Pancreas (tissue), 10 donors: ENCODE measurements around the gene PTPMT1. TPM values are rescaled to one million over a fixed set of nuclear protein-coding genes. Genes with fewer than 3 reads are reported as not detected.

ENCODE experiments used
- ATAC-seq, 4 donors: fragments of 200-7000 bp; cut with Tn5 transposase; one replicate each; pipeline versions ENCODE4 v1.8.0 to v1.9.1; 2020; ENCODE audit warnings: mild to moderate bottlenecking in 4 of 4, moderate library complexity in 4 of 4
- DNase-seq, 6 donors: peaks; one replicate each; pipeline ENCODE4 v3.0.0-alpha.2; 2020
- FAIRE-seq: peaks from 2 replicates; lab custom pipeline; 2012; peaks lifted over from hg19 to GRCh38; lab: Jason Lieb, UNC
- H3K27ac ChIP-seq, 4 donors: fragments of 200-600 bp; sonication (generic); 1 replicate in 3 of 4; 2 replicates in 1 of 4; pipeline versions ENCODE4 v1.5.0 to v1.8.0; 2020
- H3K27me3 ChIP-seq, 4 donors: fragments of 200-600 bp; one replicate each; pipeline ENCODE4 v1.8.0; 2021
- H3K36me3 ChIP-seq, 3 donors: fragments of 200-600 bp; sonication (generic) in 1 of 3; one replicate each; pipeline versions ENCODE4 v1.5.0 to v1.8.0; 2020 to 2021
- H3K4me1 ChIP-seq, 3 donors: fragments of 200-600 bp; one replicate each; pipeline ENCODE4 v1.8.0; 2021
- H3K4me3 ChIP-seq, 4 donors: fragments of 200-600 bp; sonication (generic) in 2 of 4; one replicate each; pipeline versions ENCODE4 v1.5.0 to v1.8.0; 2020 to 2021
- H3K9me3 ChIP-seq, 4 donors: fragments of 200-600 bp; one replicate each; pipeline ENCODE4 v1.8.0; 2021
- WGBS, 2 donors: extraction: QIAGEN DNeasy Blood & Tissue Kit; methylation state at CpG; one replicate each; pipeline ENCODE4 v1.1.7; 2013; 5-methylcytosine and 5-hydroxymethylcytosine counted together
- intact Hi-C, 3 donors: fragments of 100-400 bp; cut with DNase I; formaldehyde crosslinking; loops; one replicate each; pipeline versions ENCODE4 v1.11.1 to v1.14.2; 2022
- polyA plus RNA-seq, 2 donors: library from polyadenylated mRNA; stranded (reverse); fragments of 200-250 nt; gene quantifications; one replicate each; pipeline ENCODE4 v1.2.3, GENCODE V29; 2013
- total RNA-seq, 6 donors: library from RNA; stranded (reverse); fragmentation: NEBNext Ultra II Directional in 4 of 6; extraction: Animal tissue kit (Norgen Biotek cat#: 25700) in 4 of 6; gene quantifications; one replicate each; pipeline versions ENCODE4 v1.2.1 to v1.2.4, GENCODE V29; 2021 to 2023
- TF ChIP-seq, protein P1 (sequence below), 4 donors: fragments of 200-600 bp; sonication (generic) in 3 of 4; IDR thresholded peaks; one replicate each; pipeline versions ENCODE4 v1.5.0 to v1.8.0; 2021; ENCODE audit warnings: antibody characterized with exemption in 4 of 4
- donor health status: healthy with polysubstance abuse.
- donor health status: DM: no; HTN: no; CAD: no; lungs with moderate emphysema.
- donor health status: DM: no; HTN: no; CAD: no.
- donor health status: control.
- donor health status: control.
- donor health status: Bipolar disorder and iron deficiency.
- donor health status: DM: yes; HTN: yes; CAD: no.
- donor health status: DM: no; HTN: no; CAD: no.
- donor health status: DM: no; HTN: no; CAD: no.
- donor health status: DM: yes; HTN: yes; CAD: no.

Gene PTPMT1
- total and polyA plus RNA-seq, 8 donors: 15.7 to 34.3 (median 21.4) TPM

DNA sequence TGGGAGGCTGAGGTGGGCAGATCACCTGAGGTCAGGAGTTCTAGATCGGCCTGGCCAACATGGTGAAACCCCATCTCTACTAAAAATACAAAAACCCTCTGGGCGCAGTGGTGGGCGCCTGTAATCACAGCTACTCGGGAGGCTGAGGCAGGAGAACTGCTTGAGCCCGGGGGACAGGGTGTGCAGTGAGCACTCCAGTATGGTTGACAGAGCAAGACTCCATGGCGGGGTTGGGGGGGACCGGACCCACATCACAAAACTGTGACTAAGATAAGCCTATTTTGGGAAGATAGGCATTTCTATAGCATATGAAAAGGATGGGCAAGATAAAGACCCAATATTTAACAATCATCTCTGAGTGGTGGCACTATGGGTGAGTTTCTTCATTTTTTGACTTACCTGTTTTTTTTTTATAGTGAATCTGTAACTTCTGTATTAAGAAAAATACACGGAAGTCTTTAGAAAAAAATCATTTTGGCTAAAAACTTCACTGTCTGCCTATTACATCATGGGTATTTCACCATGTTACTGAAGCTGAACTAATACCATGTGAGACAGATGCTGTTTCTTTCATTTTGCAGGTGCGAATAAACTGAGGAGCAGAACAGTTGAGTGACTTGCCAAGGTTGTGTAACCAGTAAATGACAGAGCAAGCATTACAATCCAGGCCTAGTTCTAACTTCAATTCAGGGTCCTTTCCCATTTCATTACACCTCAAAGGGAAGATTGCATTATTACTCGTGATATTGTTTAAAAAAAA lies 14.9 kb upstream of the PTPMT1 start:
- no peaks in the 10 kb centered on the region for H3K9me3 ChIP-seq
- FAIRE-seq (no peak), ATAC-seq (no peak), DNase-seq (no peak)
- H3K27ac ChIP-seq: peak overlapping the region in 2 of 4 donors; percentile 7 to 84
- peak overlapping the region in 1 of 4 donors; percentile 99 for H3K4me3 ChIP-seq
- no peaks in the 10 kb centered on the region for H3K27me3 ChIP-seq
- TF ChIP-seq, protein P1, sequence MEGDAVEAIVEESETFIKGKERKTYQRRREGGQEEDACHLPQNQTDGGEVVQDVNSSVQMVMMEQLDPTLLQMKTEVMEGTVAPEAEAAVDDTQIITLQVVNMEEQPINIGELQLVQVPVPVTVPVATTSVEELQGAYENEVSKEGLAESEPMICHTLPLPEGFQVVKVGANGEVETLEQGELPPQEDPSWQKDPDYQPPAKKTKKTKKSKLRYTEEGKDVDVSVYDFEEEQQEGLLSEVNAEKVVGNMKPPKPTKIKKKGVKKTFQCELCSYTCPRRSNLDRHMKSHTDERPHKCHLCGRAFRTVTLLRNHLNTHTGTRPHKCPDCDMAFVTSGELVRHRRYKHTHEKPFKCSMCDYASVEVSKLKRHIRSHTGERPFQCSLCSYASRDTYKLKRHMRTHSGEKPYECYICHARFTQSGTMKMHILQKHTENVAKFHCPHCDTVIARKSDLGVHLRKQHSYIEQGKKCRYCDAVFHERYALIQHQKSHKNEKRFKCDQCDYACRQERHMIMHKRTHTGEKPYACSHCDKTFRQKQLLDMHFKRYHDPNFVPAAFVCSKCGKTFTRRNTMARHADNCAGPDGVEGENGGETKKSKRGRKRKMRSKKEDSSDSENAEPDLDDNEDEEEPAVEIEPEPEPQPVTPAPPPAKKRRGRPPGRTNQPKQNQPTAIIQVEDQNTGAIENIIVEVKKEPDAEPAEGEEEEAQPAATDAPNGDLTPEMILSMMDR (IDR thresholded peaks at IDR 0.05): no peak
- no peaks in the 10 kb centered on the region for H3K36me3 ChIP-seq
- intact Hi-C loops: no loop called here
- 67 to 73% methylated on average over 10 of the region's 10 CpGs for WGBS, 2 donors
- H3K4me1 ChIP-seq: peaks cover 17 to 30% (median 23%) of the 10 kb centered on the region in 3 donors

DNA sequence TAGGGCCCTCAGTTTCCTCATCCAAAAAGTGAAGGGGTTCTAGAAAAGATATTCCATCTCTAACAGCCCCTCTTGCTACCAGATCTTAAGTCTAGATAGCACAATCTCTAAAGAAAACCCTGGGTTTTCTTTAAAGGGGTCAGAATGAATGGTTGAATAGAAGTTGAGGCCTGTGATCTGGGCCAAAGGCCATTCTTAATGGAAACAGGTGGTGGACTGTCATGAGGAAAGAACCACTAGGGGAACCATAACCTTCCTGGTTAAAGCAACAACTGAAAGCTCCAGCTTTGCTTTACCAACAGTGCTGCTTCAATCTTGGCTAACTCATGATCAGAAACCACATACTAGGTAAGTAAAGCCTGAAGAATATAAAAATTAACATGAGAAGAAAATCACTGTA lies 14.3 kb upstream of the PTPMT1 start:
- TF ChIP-seq, protein P1 (IDR thresholded peaks at IDR 0.05): no peak
- intact Hi-C loops: no loop called here
- FAIRE-seq: no peak
- no peak for ATAC-seq
- H3K4me3 ChIP-seq: peak overlapping the region in 2 of 4 donors; percentile 63 to 99
- DNase-seq: no peak
- peak overlapping the region in 2 of 4 donors; percentile 7 to 84 for H3K27ac ChIP-seq
- no peaks in the 10 kb centered on the region for H3K36me3 ChIP-seq
- H3K9me3 ChIP-seq: no peaks in the 10 kb centered on the region
- no peaks in the 10 kb centered on the region for H3K27me3 ChIP-seq
- H3K4me1 ChIP-seq: peaks cover 17 to 30% (median 23%) of the 10 kb centered on the region in 3 donors

DNA sequence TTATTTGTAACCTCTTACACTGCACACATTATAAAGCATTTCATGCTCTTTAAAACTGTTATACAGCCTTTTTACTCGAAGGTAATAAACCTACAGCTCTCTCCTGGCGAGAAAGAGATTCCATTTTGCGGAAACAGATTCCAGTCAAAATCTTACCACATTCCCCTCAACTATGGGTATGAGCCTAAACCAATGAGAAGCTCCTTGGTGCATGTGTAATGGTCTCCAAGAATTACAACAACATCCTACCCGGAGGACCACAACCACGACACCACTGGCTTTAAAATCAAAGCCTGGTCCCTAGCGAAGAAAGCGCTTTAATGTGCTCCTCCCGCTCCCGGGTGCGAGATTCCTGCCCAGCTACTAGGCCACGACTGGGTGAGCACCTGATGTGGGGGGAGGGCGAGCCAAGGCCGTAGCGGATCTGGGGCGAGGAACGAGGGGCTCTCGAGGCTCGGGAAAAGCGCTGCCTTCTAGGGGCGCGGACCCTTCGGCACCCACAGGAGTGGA lies 13.3 kb upstream of the PTPMT1 start:
- H3K9me3 ChIP-seq: no peaks in the 10 kb centered on the region
- ATAC-seq (peak in 3 of 4 donors; percentile 15 to 31 (median 24)), FAIRE-seq (no peak), DNase-seq (peak in 3 of 6 donors; percentile 17 to 66 (median 39))
- H3K27me3 ChIP-seq: no peaks in the 10 kb centered on the region
- intact Hi-C loops: no loop called here
- H3K4me3 ChIP-seq: peak overlapping the region; percentile 63 to 99 (median 86)
- peaks cover 17 to 30% (median 23%) of the 10 kb centered on the region in 3 donors for H3K4me1 ChIP-seq
- H3K27ac ChIP-seq: peak overlapping the region; percentile 76 to 89 (median 80)
- TF ChIP-seq, protein P1 (IDR thresholded peaks at IDR 0.05): no peak
- no peaks in the 10 kb centered on the region for H3K36me3 ChIP-seq
- 1 to 2% methylated on average over 22 of the region's 22 CpGs for WGBS, 2 donors

GRCh38 chr11:47552566-47553405 lies 12.6 kb upstream of the PTPMT1 start, which contains the start of gene CELF1:
TSS of gene CELF1 (minus strand) at chr11:47553132. CDS start at chr11:47499523, 53,609 bp downstream.
- Histone ChIP-seq H3K27ac (peak within 1 kb of the TSS; percentile 76 to 89 (median 80)), H3K9me3 (no peaks in the 10 kb centered on the region), H3K4me1 (peaks cover 17 to 26% (median 23%) of the 10 kb centered on the region in 3 donors), H3K4me3 (peak within 1 kb of the TSS; percentile 63 to 99 (median 86)), H3K27me3 (no peaks in the 10 kb centered on the region), H3K36me3 (no peaks in the 10 kb centered on the region)
- ATAC-seq (peak; percentile 97 to 98 (median 98)), DNase-seq (peak; percentile 90 to 95 (median 91)), FAIRE-seq (no peak)
- TF ChIP-seq, protein P1 (IDR thresholded peaks at IDR 0.05): peak; percentile 87 to 98 (median 97)
- intact Hi-C loops: no loop called here
- WGBS, 2 donors: 0 to 1% methylated on average over 58 to 89 of the region's 89 CpGs
